B cell (primary cell): Measurements from ENCODE around the gene METAP1D.

Experiments
- EZH2 ChIP-seq: IDR thresholded peaks from 2 replicates; pipeline ENCODE4 v1.6.1; 2012; ENCODE audit warnings: borderline replicate concordance, low read depth, mild to moderate bottlenecking, moderate library complexity, low read length; ENCODE audit not compliant: insufficient read depth, poor library complexity, severe bottlenecking
- TF ChIP-seq, protein P1 (sequence below): fragments of 200-600 bp; IDR thresholded peaks from one replicate; pipeline ENCODE4 v1.8.0; 2022; ENCODE audit warnings: antibody characterized with exemption, mild to moderate bottlenecking

GRCh38 chr2:172021955-172022354, 22.2 kb downstream of the METAP1D start:
- TF ChIP-seq, protein P1, sequence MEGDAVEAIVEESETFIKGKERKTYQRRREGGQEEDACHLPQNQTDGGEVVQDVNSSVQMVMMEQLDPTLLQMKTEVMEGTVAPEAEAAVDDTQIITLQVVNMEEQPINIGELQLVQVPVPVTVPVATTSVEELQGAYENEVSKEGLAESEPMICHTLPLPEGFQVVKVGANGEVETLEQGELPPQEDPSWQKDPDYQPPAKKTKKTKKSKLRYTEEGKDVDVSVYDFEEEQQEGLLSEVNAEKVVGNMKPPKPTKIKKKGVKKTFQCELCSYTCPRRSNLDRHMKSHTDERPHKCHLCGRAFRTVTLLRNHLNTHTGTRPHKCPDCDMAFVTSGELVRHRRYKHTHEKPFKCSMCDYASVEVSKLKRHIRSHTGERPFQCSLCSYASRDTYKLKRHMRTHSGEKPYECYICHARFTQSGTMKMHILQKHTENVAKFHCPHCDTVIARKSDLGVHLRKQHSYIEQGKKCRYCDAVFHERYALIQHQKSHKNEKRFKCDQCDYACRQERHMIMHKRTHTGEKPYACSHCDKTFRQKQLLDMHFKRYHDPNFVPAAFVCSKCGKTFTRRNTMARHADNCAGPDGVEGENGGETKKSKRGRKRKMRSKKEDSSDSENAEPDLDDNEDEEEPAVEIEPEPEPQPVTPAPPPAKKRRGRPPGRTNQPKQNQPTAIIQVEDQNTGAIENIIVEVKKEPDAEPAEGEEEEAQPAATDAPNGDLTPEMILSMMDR, result no peak
- TF ChIP-seq EZH2, result no peak
